Hematopoietic multipotent progenitor cell treated with erythropoietin and hydrocortisone succinate and interleukin-3 and kit ligand, for 6 days (in vitro differentiated cells): ENCODE data around the gene OSBPL10.

Source experiments
- DNase-seq: peaks from one replicate; pipeline ENCODE4 v3.0.0-alpha.2; 2015

OSBPL10 gene

GRCh38 chr3:31763731-31764130, 217.3 kb downstream of the OSBPL10 start:
- no peak for DNase-seq

DNA sequence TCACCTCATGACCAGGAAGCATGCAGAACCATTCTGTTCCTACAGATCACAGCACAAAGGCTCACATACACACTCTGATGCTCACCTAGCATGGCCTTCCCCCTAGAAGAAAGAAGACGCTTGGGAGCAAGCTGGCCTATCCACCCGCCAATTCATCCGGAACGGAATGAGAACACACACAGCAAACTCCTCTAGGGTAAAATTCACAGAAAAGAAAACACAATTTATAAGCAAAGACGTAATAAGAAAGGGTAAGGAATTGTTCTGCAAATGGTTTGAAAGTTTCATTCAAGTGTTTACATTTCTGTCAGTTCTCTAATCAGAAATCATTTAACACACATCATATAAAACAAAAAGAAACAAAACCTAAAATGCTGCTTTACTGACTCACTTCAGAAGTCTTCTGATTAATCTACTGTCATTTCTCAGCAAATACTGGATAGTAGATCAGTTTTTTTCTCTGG, 218.1 kb downstream of the OSBPL10 start:
- no peak for DNase-seq

DNA sequence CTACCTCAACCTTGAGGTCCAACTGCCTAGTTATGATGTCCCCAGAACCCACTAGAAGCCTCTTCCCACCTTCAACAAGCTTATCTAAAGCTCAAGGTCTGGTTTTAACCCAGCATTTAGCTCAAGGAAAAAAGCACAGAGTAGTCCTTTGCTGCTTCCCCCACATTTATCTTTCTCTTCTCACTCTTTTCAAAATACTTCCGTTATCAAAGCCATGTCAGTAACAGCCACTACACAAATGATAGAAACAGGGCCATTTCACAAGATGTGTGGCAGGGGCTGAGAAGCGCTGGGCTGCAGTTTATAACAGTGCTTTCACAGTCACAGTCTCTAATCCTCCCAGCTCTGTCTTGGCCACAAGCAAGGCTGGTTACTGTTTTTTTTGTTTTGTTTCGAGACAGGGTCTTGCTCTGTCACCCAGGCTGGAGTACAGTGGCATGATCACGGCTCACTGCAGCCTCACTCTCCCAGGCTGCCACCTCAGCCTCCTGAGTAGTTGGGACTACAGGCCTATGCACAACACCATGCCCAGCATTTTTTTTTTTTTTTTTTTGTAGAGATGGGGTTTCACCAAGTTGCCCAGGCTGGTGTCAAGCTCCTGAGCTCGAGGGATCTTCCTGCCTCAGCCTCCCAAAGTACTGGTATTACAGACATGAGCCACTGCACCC, 218.8 kb downstream of the OSBPL10 start:
- peak; percentile 75 for DNase-seq

- no peak for DNase-seq
These were observed 220.4 kb downstream of the OSBPL10 start for GRCh38 chr3:31760654-31761053.

DNA sequence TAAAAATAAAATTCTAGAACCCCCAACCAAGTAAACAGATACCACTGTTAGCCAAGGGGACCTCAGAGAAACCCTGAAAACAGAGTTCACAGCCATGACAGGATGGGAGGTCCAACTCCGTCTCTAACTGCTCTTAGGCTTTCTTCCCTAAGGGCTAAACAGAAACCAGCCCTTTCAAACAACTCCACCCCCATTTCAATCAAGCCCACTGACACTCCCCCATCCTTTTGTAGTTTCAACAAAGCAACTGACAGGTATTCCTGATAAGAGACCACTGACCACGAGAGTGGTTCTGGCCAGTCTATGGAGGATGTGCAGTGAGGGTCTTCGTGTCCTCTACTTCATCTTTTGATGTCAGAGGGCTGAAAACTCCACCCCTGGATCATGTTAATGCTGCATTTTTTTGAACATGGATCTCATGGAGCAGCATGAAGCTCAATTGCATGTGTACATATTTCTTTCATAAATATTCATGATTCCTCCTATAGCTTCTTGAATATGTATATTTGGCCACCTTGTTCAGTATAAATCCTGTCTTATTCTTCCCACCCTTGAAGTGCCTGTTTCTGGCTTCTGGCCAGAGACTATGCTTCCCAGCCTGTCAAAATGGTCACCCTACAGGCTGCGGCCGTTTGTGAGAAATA, 222.6 kb downstream of the OSBPL10 start:
- no peak for DNase-seq

DNA sequence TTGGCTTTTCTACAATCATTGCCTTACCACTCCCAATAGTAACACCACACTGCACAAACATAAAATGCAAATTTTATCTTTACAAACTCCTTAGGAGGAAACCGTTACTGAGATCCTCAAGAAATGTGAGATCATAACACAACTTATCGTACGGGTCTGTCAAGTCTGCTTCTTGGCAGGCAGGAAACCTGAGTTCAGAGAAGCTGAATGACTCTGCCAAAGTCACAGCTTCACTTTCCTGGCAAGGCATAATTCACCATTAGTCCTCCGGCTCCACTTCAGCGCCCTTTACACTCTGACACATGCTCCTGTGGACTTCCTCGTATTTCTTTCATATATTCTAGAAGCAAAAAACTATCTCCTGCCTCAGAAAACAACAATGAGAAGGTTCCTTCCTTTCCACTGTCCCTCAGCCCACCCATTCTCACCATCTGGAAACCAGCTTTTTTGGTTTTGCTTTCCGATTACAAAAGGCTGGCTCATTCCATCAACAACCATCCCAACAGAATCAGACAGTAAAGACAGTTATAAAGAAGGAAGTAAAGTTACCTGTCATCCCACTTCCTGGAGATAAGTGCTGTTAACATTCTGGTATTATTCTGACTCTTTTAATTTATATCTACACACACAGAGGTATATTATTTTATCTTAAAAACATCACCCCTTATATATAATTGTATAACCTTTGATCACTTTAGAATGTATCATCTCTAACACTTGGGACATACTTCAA, 225.0 kb downstream of the OSBPL10 start:
- peak; percentile 33 for DNase-seq

DNA sequence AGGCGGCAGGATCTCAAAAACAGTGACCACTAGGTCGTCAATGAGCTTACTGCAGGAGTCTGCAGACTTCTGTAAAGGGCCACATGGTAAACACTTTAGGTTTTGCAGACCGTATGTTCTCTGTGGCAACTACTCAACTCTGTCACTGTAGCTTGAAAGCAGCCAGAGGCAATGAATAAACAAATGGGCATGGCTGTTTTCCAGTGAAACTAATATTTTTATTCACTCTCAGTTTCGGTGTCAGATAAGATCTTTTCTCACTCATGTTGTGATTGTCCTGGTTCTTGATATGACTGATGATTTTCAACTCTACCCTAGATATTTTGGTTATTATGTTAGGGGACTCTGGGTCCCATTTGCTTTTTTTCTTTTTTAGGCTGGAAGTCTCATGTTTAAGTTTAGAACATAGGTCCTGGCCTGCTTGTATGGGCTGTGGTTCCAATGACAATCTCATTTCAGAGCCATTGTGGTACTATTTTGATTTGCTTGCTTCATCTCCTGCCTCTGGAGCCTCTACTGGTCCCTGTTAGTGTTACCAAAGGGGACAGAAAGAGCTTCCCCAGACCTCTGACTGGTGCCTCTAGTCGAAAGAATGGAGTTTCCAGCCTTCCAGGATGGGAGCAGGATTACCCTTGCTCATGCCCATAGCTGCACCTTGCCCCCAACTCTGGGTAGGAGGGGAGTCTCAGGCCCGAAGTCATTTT, 226.3 kb downstream of the OSBPL10 start:
- DNase-seq = no peak

GRCh38 chr3:31753050-31753425, 228.0 kb downstream of the OSBPL10 start:
- no peak for DNase-seq

DNA sequence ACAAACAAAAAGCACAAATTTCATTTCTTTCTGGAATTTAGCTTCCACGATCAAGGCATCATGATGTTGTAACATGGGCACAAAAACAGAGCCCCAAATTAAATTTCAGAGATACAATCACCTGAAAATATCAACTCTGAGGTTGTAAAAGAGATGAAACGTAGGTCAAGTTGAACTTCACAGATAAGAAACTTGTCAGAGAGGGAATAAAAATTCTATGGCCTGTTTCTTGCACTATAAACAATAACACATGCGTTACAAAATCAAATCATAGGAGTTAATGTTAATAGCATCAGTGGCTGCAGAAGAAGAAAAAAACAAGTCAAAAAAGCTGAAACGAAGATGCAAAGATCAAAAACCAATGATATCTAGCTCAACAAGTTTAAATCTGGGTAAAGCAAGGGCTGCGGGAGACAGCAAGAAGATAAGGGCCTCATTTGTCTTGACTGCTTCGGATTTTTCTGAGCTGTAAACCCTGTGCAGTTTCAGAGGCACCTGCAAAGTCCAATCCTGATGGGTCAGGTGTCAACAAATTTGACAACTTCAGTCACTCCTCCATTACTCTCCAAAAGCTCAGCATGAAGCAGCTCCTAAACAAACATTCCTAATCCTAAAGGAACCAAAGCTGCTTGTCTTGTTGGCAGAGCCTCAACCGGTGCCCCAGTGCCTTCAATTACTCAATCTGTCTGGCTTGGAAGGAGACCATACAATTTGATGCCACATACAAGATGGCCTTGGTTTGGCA, 228.6 kb downstream of the OSBPL10 start:
- DNase-seq = no peak

DNA sequence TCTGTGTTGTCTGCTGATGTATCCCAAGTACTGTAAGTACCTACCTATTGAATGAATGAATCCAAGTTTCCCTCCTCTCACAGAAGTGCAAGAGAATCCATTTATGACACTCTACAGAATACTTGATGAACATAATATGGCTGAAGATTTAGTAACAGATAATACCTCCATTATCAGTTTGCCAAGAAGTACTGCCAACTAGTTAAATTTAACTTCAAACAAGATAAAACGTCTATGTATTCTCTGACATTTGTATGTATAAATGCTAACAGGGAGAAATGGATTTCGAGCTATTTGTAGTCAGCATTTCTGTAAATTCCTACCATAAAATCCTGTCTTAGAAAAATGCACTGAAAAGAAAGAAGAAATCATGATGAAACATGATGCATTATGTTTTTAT, 230.7 kb downstream of the OSBPL10 start:
- DNase-seq = no peak

- DNase-seq = no peak
These were observed 232.1 kb downstream of the OSBPL10 start for GRCh38 chr3:31748933-31749295.

DNA sequence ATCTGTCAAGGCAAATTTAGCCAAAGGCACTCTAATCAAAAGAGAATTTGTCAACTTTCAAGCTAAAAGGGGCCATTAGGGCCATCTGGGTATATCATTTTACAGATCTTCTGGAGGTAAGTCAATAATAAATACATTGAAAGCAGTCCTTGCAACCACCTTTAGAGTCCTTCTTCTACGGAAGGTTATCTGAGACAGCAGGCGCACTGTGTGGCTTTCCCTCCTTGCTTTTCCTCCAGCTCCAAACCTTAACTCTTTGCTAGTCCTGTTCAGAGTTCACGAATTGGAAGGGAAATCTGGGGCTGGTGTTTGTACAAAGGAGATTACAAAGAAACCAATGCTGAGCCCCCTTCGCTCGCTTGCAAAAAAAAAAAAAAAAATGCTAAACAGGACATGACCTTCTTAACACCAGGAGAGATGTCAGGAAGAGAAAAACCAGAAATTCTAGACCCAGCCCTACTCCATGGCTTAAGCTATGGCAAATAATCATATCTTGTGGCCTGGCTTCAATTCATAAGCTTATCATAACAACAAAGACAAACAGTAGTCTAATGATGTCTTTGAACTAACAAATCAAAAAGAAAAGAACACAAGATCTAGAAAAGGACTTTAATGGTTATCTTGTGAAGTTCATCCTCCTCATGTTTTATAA, 232.7 kb downstream of the OSBPL10 start:
- no peak for DNase-seq

GRCh38 chr3:31747785-31748184, 233.3 kb downstream of the OSBPL10 start:
- no peak for DNase-seq

DNA sequence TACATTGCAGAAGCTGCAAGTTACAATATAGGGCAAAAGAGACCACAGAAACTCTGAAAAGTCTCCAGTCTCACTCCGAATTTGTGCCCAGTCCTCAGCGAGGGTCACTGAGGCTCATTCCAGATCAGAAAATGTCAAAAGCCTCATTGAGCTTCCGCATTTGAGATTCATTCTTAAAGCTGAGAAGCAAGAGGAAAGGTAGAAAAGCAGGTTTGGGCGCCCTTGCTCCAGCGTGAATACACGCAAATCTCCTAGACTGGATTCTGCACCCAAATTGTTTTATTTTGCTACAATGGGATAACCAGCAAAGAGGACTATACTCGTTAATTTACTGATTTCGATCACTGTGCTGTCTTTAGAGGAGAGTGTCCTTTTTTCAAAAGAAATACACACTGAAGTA, 236.1 kb downstream of the OSBPL10 start:
- no peak for DNase-seq

- DNase-seq = no peak
These were observed 237.6 kb downstream of the OSBPL10 start for GRCh38 chr3:31743331-31744089.

- no peak for DNase-seq
These were observed 240.7 kb downstream of the OSBPL10 start for GRCh38 chr3:31740397-31740796.

GRCh38 chr3:31738412-31738811, 242.7 kb downstream of the OSBPL10 start:
- DNase-seq = no peak

DNA sequence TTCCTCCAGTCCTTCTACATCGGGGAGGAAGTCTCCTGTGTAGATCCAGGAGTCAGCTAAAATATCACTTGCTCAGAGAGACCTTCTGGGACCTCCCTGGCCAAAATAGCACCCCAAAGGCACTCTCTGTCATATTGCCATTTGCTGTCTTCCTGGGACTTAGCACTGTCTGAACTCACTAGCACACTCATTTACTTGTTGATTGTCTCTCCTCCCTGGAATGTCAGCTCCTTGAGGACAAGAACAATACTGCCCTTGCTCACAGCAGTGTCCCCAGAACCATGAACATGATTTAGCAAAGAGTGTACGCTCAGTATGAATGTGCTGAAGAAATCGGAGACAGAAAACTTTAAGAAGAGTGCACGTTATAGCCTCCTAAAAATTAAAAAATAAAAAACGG, 245.4 kb downstream of the OSBPL10 start:
- DNase-seq = no peak

- DNase-seq = no peak
These were observed 247.8 kb downstream of the OSBPL10 start for GRCh38 chr3:31733234-31733667.

- no peak for DNase-seq
These were observed 248.5 kb downstream of the OSBPL10 start for GRCh38 chr3:31732548-31732947.

GRCh38 chr3:31729573-31729972, 251.5 kb downstream of the OSBPL10 start:
- no peak for DNase-seq
